Measurements from ENCODE around the gene IRF2.
A peak's percentile ranks its signal among the peaks of the same experiment; 100 is the strongest.

Gene IRF2

GRCh38 chr4:184409911-184410692, 64.2 kb downstream of the IRF2 start:
- CTCF ChIA-PET: interaction anchor here (0.7 kb wide), 1 partner anchor 116 kb away, joined by 4 read pairs; no protein-coding TSS in a partner anchor
- no peaks in the 10 kb centered on the region for H3K9me3 Mint-ChIP-seq
- H3K4me1 Mint-ChIP-seq: peaks cover 73% of the 10 kb centered on the region
- H3K27me3 Mint-ChIP-seq: no peaks in the 10 kb centered on the region
- peak; percentile 58 for DNase-seq
- H3K36me3 Mint-ChIP-seq: peaks cover 74% of the 10 kb centered on the region
- peak overlapping the region; percentile 85 for H3K27ac Mint-ChIP-seq
- peak overlapping the region; percentile 19 for H3K4me3 Mint-ChIP-seq

- H3K27me3 Mint-ChIP-seq: no peaks in the 10 kb centered on the region
- H3K27ac Mint-ChIP-seq: peak overlapping the region; percentile 85
- peak overlapping the region; percentile 19 for H3K4me3 Mint-ChIP-seq
- no peak for DNase-seq
- no peaks in the 10 kb centered on the region for H3K9me3 Mint-ChIP-seq
- peaks cover 69% of the 10 kb centered on the region for H3K4me1 Mint-ChIP-seq
- CTCF ChIA-PET: interaction anchor here (0.7 to 1.0 kb wide), 2 partner anchors 104 to 116 kb away, joined by 4 read pairs; no protein-coding TSS in a partner anchor
- H3K36me3 Mint-ChIP-seq: peaks cover 75% of the 10 kb centered on the region
Observed at GRCh38 chr4:184409502-184409901, 64.8 kb downstream of the IRF2 start.

GRCh38 chr4:184408684-184409081, 65.7 kb downstream of the IRF2 start:
- H3K9me3 Mint-ChIP-seq: no peaks in the 10 kb centered on the region
- peaks cover 60% of the 10 kb centered on the region for H3K4me1 Mint-ChIP-seq
- H3K27me3 Mint-ChIP-seq: no peaks in the 10 kb centered on the region
- peak overlapping the region; percentile 85 for H3K27ac Mint-ChIP-seq
- no peak for DNase-seq
- H3K36me3 Mint-ChIP-seq: peaks cover 73% of the 10 kb centered on the region
- CTCF ChIA-PET: interaction anchor here (0.8 to 1.1 kb wide), 3 partner anchors 29 to 105 kb away, joined by 3 to 4 read pairs (median 3); no protein-coding TSS in a partner anchor
- H3K4me3 Mint-ChIP-seq: no peak overlapping the region

GRCh38 chr4:184408021-184408683, 66.2 kb downstream of the IRF2 start:
- DNase-seq: no peak
- Mint-ChIP-seq H3K36me3 (peaks cover 73% of the 10 kb centered on the region), H3K9me3 (no peaks in the 10 kb centered on the region), H3K27me3 (no peaks in the 10 kb centered on the region), H3K27ac (peak overlapping the region; percentile 71), H3K4me3 (no peak overlapping the region), H3K4me1 (peaks cover 55% of the 10 kb centered on the region)
- CTCF ChIA-PET: interaction anchor here (0.8 to 1.1 kb wide), 3 partner anchors 30 to 106 kb away, joined by 3 to 4 read pairs (median 3); no protein-coding TSS in a partner anchor

- Mint-ChIP-seq H3K9me3 (no peaks in the 10 kb centered on the region), H3K4me3 (no peak overlapping the region), H3K27ac (no peak overlapping the region), H3K4me1 (peaks cover 47% of the 10 kb centered on the region), H3K27me3 (no peaks in the 10 kb centered on the region), H3K36me3 (peaks cover 78% of the 10 kb centered on the region)
- DNase-seq: no peak
- CTCF ChIA-PET: no interaction called here
Observed at GRCh38 chr4:184406958-184407391, 67.4 kb downstream of the IRF2 start.

- no peak for DNase-seq
- peaks cover 24% of the 10 kb centered on the region for H3K4me1 Mint-ChIP-seq
- peaks cover 89% of the 10 kb centered on the region for H3K36me3 Mint-ChIP-seq
- CTCF ChIA-PET: no interaction called here
- no peaks in the 10 kb centered on the region for H3K9me3 Mint-ChIP-seq
- no peak overlapping the region for H3K27ac Mint-ChIP-seq
- no peaks in the 10 kb centered on the region for H3K27me3 Mint-ChIP-seq
- no peak overlapping the region for H3K4me3 Mint-ChIP-seq
Observed at GRCh38 chr4:184404047-184404446, 70.3 kb downstream of the IRF2 start.

GRCh38 chr4:184403384-184403781, 71.0 kb downstream of the IRF2 start:
- CTCF ChIA-PET: no interaction called here
- Mint-ChIP-seq H3K27me3 (no peaks in the 10 kb centered on the region), H3K36me3 (peaks cover 87% of the 10 kb centered on the region), H3K9me3 (no peaks in the 10 kb centered on the region), H3K4me3 (no peak overlapping the region), H3K27ac (no peak overlapping the region), H3K4me1 (peaks cover 19% of the 10 kb centered on the region)
- no peak for DNase-seq

- Mint-ChIP-seq H3K36me3 (peaks cover 87% of the 10 kb centered on the region), H3K27me3 (no peaks in the 10 kb centered on the region), H3K27ac (peak overlapping the region; percentile 38), H3K4me1 (peaks cover 14% of the 10 kb centered on the region), H3K9me3 (no peaks in the 10 kb centered on the region), H3K4me3 (no peak overlapping the region)
- no peak for DNase-seq
- CTCF ChIA-PET: no interaction called here
Observed at GRCh38 chr4:184402740-184403383, 71.5 kb downstream of the IRF2 start.

GRCh38 chr4:184402239-184402638, 72.1 kb downstream of the IRF2 start:
- DNase-seq: no peak
- Mint-ChIP-seq H3K9me3 (no peaks in the 10 kb centered on the region), H3K4me3 (no peak overlapping the region), H3K4me1 (peaks cover 15% of the 10 kb centered on the region), H3K27me3 (no peaks in the 10 kb centered on the region), H3K27ac (peak overlapping the region; percentile 38), H3K36me3 (peaks cover 87% of the 10 kb centered on the region)
- CTCF ChIA-PET: no interaction called here

- Mint-ChIP-seq H3K27ac (no peak overlapping the region), H3K4me3 (no peak overlapping the region)
- CTCF ChIA-PET: no interaction called here
Observed at GRCh38 chr4:184401397-184402171, 72.8 kb downstream of the IRF2 start.

GRCh38 chr4:184400891-184401290, 73.5 kb downstream of the IRF2 start:
- H3K4me3 Mint-ChIP-seq: no peak overlapping the region
- H3K9me3 Mint-ChIP-seq: no peaks in the 10 kb centered on the region
- no peaks in the 10 kb centered on the region for H3K27me3 Mint-ChIP-seq
- H3K27ac Mint-ChIP-seq: peak overlapping the region; percentile 42
- peaks cover 90% of the 10 kb centered on the region for H3K36me3 Mint-ChIP-seq
- peaks cover 18% of the 10 kb centered on the region for H3K4me1 Mint-ChIP-seq
- no peak for DNase-seq
- CTCF ChIA-PET: no interaction called here

More at GRCh38 chr4:184401397-184402171, 72.8 kb downstream of the IRF2 start:
- no peak for DNase-seq
- Mint-ChIP-seq H3K9me3 (no peaks in the 10 kb centered on the region), H3K36me3 (peaks cover 87% of the 10 kb centered on the region), H3K4me1 (peaks cover 18% of the 10 kb centered on the region), H3K27me3 (no peaks in the 10 kb centered on the region)

GRCh38 chr4:184400375-184400870, 73.9 kb downstream of the IRF2 start:
- Mint-ChIP-seq H3K4me3 (no peak overlapping the region), H3K36me3 (peaks cover 90% of the 10 kb centered on the region), H3K27me3 (no peaks in the 10 kb centered on the region), H3K9me3 (no peaks in the 10 kb centered on the region), H3K27ac (peak overlapping the region; percentile 42), H3K4me1 (peaks cover 18% of the 10 kb centered on the region)
- CTCF ChIA-PET: no interaction called here
- no peak for DNase-seq

GRCh38 chr4:184399512-184399908, 74.8 kb downstream of the IRF2 start:
- no peak for DNase-seq
- Mint-ChIP-seq H3K27ac (no peak overlapping the region), H3K9me3 (no peaks in the 10 kb centered on the region), H3K4me1 (peaks cover 15% of the 10 kb centered on the region), H3K27me3 (no peaks in the 10 kb centered on the region), H3K4me3 (no peak overlapping the region), H3K36me3 (peaks cover 88% of the 10 kb centered on the region)
- CTCF ChIA-PET: no interaction called here

Data from activated naive CD4-positive, alpha-beta T cell treated with anti-CD3 and anti-CD28 coated beads, Interleukin-2, amount 10 ng/mL, durations not matched to agents 7 days and 5 days (primary cell).